DMS153 treated with DMSO at 0.1 percent for 48 hours (cell line): ENCODE results near the gene CORO7.
A peak's percentile ranks its signal among the peaks of the same experiment; 100 is the strongest.

Experiments
- DNase-seq: peaks from one replicate; lab custom pipeline; 2025; ENCODE audit not compliant: unreplicated experiment; lab: John Stamatoyannopoulos, UW

Gene CORO7

DNA sequence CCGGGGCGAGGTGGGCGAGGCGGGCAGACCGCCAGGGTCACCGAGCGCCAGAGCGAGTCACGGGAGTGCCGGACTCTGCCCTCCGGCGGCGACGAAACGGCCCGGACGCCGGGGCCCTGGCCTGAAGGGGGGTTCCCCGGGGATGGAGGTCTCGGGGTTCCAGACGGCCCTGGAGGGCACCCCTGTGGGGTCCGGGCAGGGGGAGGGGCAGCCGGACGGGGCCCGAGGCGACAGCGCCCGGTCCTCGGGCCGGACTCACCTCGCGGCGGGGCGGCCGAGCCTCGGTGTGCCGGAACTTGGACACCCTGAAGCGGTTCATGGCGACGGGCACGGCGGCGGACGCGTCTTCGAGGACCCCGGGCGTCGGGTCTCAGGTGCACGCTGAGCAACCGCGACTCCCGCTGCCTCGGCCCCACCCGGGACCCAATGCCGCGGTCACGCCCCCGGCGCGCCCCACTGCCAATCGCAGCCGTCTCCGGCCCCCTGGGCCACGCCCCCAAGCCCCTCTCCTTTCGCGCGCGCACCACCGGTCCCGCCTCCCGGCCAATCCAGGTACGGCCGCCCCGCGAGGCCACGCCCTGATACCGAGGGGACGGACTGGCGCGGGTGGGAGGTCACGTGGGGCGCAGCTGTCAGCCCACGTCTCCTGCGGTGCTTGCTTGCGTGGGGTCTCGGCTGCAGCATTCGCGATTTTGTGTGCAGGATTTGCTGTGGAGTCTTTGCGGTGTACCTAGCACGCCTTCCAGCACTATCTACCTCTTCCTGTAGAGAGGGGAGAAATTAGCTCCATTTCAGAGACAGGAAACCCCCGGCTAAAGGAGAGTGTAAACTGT, at the start of gene CORO7:
TSS of gene CORO7 (minus strand) at position 397 of the 833 bp plus-strand sequence. CDS start at position 319, 78 bp downstream.
- DNase-seq, result peak; percentile 77

DNA sequence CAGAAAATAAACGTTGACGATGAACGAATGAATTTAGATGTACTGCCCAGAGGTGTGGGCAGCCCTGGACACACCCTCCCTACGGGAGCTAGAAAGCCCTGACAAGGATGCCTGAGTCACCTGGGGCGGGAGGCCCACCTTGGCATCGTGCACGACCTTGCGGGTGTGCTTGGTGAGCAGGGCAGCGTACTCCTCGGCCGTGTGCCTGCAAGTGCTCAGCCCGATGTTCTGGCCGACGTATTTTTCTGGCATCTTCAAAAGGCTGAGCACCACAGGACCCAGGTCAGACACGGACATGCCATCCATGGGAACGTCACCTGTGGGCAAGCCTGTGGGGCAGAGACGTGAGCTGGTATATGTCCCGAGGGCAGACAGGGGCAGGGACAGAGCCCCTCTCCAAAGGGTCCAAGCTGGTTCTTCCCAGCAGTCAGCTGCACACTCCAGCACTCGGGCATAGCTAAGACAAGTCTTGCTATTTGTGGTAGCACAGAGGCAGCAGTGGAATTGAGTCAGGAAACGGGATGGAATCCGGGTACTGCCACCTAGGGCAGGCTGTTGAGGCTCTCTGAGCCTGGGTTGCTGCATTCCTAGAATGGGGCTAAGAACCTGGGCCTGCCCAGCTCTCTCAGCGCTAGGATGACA, 47.2 kb upstream of the CORO7 start:
- no peak for DNase-seq

DNA sequence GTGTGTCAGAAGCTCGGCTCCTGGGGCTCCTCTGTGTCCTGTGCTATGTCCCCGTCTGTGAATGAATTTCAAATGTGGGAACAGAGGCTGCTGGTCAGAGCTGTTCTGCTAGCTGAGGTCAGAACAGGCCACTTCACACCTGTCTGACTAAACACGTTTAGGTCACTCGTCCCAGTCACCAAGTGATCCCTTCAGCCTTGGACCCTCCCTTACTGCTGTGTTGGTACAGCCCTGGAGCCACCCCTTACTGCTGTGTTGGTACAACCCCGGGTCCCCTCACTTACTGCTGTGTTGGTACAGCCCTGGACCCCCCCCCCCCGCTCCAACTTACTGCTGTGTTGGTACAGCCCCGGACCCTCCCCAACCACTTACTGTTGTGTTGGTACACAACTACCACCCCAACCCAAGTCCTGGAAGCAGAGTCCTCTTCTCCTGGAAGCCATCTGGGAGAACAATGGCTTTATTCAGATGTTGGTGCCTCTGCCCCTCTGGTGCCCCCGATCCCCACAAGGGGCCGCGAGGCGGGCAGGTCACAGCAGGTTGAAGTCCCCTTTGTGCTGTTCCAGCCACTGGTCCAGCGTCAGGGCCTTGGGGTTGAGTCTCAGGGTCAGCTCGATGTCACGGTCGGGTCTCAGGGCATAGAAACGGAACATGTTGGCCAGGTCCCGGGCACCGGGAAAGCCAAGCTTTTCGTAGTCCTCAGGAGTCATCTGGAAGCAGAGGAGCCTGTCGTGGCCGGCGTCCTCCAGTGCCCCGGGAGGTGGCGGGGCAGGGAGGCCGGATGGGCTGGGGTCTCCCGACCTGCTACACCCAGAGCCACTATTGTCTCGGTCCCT, 45.1 kb upstream of the CORO7 start:
- DNase-seq, result no peak

DNA sequence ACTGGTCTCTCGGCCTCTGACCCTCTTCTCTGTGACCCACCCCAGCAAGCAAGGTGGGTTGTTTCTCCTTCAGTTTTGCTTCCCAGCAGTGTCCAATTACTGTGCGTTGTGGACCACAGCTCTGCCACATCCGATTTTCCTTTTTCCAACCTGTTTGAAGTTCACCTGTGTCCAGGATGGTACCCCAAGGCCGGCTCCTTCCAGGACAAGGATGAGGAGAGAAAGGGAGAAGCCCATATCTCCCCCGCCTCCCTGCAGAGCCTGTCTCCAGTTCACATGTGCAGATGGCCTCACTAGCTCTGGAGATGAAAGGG, 44.5 kb upstream of the CORO7 start:
- no peak for DNase-seq

DNA sequence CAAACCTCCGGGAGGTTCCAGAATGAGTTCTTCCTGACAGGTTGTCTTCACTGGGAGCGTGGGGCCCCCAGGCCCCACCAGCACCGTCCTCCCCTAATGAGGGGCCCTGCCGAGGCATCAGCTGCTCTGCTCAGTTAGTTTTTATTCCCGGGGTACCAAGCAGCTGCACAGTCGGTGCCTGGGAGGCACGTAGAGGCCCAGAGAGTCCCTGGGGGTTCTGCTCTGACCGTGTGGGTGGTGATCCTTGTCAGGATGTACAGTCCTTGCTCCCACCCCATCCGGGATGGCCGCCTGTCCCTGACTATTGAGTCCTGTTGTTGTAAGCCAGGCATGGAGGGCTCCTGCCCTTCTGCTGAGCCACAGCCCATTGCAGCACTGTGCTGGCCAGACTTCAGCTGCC, 39.6 kb upstream of the CORO7 start:
- DNase-seq, result no peak

DNA sequence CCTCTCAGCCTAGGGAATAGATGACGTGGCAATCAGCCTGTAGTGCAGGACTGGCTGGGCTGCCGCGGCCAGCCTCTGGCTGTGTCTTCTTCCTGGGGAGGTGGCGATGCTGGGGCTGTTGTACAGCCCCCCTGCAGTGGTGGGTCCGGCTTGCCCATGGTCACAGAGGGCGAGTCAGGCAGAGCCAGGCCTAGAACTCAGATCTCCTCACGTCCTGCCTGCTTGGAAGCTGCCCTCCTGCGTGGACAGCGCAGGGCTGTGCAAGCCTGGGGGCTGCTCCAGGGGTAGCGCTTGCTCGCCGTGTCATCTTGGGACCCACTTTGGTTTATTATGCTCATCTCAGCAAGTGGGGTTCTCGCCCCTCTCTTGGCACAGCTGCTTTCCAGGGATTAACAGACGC, 38.7 kb upstream of the CORO7 start:
- DNase-seq, result no peak

DNA sequence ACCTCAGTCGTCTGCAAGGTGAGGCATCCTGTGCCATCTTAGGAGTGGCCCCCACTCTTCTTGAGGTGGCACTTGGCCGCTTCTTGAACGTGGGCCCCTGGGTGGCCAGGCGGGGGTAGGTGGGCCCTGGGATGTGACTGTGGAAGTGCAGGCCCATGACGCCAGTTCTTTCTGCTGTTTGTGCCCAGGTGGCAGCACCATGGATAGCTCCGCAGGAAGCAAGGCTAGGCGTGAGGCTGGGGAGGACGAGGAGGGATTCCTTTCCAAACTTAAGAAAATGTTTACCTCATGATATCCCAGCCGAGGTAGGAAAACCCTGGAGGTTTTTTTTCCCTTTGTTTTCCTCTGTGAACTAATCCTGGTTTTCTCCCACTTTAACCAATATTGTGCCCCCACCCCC, 38.2 kb upstream of the CORO7 start:
- no peak for DNase-seq

DNA sequence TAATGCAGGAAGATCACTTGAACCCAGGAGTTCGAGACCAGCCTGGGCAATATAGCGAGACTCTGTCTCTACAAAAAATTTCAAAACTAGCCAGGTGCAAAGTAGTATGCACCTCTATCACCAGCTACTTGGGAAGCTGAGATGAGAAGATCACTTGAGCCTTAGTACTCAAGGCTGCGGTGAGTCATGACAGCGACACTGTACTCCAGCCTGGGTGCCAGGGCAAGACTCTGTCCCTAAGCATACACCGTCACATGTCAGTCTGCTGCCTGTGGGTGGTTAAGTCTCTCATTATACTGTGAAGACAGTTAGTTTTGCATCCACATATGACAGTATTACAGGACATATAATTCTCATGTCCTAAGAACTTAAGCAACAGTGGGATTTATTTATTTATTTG, 36.3 kb upstream of the CORO7 start:
- DNase-seq, result no peak

DNA sequence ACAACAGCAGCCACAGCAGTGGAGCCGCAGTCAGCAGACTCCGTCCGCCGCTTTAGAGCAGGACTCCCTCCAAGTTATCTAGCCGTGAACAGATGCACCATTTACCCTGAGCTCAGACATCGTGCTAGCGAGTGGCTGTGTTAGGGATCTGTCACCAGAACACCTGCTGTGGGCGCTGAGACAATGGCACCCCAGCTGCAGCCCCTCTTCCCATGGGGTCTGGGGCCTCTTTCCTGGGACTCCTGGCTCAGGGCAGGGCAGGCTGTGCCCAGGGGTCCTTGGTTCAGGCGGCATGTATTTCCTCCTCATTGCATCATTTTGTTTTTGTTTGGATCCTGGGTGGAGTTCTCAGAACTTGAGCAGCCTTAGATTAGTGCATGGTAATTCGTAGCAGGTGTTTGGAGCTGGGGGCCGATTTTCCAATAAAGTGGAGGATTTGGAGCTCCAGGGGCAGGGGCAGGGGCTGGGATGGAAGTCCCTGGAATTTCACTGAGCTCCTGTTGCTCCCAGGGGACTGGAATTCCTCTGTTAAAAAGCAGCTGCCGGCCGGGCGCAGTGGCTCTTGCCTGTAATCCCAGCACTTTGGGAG, 34.6 kb upstream of the CORO7 start:
- DNase-seq, result no peak

DNA sequence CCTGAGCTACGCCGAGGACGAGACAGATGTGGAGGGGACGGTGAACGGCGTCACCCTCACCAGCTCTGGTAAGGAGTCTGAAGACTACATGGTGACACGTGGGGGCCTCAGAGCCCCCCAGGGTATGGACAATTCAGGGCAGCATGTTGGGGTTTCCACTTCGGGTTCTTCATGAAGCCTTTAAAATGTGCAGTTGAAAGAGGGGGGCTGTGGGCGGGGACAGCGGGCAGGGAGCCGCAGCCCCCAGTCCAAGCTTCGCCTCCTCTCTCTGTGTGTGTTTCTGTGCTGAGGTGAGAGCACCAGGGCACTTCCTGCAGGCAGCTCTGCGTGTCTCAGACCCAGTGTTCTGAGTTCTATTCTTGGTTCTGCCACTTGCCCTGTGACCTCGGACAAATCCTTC, 34.0 kb upstream of the CORO7 start:
- no peak for DNase-seq

DNA sequence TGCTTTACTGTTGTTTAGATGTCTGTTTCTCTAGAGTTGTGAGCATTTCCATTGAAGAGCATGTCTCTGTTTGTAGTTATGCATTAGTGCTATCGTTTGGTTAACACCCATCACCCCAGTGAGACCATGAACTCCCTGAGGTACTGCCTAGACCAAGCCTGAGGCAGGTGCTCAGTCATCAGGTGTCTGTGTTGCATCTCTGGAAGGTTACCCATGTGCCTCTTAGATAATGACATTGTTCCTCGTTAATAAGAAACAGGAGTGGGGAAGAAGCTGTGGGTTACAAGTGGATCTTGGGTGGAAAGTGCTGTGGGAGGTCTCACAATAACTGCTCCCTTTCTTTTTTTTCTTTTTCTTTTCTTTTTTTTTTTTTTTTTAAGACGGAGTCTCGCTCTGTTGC, 27.6 kb upstream of the CORO7 start:
- DNase-seq, result no peak

DNA sequence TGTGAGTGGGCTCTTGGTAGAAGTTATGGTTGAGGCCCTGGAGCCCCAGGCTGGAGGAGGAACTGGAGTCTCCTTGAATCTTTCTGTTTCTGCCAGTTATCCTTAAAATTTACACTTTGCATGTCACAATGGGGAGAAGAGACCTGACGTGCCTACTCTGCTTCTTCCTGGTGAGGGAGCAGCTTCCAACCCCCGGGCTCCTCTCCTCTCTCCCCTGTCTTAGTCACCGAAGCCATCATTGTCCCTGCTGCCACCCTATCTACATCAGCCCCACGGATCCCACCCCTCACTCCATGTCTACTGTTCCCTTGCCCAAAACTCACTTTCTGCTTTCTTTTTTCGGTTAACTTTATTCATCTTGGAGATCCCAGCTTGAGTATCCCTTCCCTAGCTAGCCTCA, 26.9 kb upstream of the CORO7 start:
- DNase-seq, result no peak

DNA sequence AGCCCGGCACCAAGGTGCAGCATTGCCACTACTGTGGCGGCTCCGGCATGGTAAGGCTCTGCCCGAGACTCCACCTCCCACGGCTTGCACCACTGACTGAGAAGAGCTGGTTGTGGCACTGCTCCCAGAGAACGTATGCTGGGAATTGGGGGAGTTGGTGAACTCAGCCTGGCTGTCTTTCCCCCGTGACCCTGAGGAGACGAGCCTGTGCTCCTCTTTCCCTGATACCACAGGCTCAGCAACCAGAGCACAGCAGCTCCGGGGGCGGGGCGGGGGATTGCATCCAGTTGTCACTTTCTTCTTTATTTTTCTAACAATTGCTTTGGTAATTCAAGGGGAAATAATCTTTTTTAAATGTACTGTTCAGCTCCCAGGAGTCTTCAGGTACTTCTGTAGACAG, 26.0 kb upstream of the CORO7 start:
- DNase-seq, result no peak

DNA sequence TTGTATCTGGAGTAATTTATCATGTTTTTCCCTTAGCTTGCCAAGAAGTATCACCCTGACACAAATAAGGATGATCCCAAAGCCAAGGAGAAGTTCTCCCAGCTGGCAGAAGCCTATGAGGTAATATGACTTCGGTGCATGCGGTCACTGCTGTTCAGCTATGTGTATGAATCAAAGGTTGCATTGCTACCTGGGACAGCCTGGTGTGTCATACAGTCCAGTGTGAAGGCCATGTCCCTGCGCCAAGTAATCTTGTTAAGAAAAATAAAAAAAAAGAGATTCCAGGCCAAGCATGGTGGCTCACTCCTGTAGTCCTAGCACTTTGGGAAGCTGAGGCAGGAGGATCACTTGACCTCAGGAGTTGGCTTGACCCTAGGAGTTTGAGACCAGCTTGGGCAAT, 21.0 kb upstream of the CORO7 start:
- DNase-seq, result no peak

DNA sequence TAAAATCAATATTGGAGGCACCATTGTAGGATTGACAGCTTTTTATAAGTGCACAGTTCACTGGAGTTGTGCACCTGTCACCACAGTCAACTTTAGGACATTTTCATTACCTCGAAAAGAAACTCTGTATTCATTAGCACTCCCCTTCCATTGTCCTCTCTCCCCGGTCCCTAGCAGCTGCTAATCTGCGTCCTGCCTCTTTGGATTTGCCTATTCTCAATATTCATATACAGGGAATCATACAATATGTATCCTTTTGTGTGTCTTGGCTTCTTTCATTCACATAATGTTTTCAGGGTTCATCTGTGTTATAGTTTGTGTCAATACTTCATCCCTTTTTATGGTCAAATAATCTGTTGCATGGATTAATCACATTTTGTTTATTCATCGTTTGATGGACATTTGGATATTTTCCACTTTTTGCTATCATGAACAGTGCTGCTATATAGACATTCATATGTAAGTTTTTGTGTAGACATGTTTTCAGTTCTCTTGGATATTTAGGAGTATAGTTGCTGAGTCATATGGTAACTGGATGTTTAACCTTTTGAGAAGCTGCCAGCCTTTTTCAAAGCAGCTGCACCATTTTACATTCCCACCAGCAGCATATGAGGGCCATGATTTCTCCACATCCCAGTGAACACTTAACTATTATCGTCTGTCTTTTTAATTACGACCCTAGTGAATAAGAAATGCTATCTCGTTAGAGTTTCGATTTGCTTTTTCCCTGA, 19.1 kb upstream of the CORO7 start:
- no peak for DNase-seq

DNA sequence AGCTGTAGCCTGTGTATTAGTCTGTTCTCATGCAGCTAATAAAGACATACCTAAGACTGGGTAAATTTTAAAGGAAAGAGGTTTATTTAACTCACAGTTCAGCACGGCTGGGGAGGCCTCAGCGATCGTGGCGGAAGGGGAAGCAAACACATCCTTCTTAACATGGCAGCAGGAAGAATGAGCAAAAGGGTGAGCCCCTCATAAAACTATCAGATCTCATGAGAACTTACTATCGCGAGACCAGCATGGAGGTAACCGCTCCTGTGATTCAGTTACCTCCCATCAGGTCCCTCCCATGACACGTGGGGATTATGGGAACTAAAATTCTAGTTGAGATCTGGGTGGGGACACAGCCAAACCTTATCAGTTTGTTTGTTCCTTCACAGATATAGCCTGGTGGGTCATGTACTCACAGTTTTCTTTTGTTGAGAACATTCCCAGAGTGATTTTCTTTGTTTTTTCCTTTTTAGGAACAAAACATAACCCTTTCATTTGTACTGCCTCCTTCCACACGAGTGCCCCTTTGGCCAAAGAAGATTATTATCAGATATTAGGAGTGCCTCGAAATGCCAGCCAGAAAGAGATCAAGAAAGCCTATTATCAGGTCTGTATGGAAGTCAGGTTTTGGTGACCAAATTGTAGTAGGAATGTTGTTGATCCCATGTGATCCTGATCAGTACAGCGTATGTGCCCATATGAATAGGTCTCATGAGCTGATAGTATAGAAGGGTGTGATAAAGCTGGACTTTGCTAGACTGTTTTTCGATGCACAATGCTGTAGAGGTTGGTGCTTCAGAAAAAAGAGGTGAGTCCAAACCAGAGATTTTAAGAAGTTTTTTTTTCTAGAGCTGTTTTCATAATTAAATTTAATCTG, 17.8 kb upstream of the CORO7 start:
- no peak for DNase-seq

DNA sequence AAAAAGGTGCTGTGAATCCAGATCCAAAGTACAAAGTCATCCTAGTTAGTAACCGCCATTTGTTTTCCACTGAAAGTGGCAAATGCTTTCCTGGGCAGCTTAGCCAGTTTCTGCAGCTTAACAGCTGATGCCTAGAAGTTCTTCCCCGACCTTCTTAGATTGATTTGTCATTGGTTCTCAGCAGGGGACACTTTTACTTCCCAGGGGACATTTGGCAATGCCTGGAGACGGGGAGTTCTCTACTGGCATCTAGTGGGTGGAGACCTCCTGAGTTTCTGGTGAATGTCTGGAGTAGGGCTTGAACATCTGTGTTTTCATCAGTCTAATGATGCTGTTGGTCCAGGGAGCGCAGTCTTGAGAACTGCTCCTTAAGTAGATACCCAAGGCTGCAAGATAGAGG, 16.8 kb upstream of the CORO7 start:
- DNase-seq, result no peak

DNA sequence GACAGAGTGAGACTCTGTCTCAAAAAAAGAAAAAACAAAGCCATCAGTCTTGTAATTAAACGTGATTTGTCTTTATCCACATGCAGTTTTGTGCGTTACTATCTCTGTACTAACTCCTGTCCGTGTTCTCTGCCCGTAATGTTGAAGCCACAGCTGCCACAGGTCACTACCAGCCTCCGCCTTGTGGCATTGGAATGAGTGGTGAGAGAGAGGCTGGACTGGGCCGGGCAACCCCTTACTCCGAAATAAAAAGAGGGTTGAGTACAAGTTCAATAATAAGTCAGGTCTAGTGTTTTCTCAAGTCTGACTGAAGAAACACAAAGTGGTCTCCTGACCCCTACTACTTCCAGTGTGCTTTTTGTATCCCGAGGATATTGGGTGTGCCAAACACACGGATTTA, 14.6 kb upstream of the CORO7 start:
- no peak for DNase-seq

DNA sequence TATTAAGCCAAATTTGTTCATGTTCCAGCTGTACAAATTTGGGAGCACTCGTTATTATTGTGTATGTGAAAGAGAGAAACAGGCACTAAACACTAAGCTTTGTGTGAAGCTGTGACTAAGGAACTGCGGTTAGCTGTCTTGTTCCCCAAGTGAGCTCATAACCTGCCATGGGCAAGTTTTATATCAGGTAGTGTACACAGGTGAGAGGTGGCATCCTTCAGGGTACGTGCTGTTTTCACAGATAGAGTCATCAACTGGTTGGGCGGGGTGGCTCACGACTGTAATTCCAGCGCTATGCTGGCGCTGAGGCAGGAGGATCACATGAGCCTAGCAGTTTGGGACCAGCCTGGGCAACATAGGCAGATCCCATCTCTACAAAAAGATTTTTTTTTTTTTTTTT, 12.1 kb upstream of the CORO7 start:
- DNase-seq, result no peak

DNA sequence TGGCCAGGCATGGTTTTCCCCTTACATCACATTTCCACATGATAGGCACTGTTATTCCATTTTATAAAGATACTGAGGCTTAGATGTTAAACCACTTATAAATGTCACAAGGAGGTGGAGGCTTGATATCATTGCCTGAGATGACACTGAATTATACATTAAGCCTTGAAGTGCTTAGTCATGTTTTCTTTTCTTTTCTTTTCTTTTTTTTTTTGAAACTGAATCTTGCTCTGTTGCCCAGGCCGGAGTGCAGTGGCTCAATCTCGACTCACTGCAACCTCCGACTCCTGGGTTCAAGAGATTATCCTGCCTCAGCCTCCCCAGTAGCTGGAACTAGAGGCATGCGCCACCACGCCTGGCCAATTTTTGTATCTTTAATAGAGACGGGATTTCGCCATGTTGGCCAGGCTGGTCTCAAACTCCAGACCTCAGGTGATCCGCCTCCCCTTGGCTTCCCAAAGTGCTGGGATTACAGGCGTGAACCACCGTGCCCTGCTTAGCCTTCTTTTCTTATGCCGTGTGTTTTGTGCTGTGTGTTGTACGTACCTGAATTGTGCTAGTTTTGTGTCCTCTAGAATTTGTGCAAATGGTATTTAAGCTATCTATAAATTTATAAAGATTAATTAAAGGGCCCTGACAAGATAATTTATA, 10.5 kb upstream of the CORO7 start:
- no peak for DNase-seq
